Mesendoderm (in vitro differentiated cells): Measurements from ENCODE around the gene IFI27.

Experiments
- DNase-seq: peaks from one replicate; pipeline ENCODE4 v3.0.0; 2013
- H2AK5ac ChIP-seq: 2 replicates; pipeline ENCODE4 v1.6.1; 2013; ENCODE audit warnings: low read length, inconsistent platforms
- H2BK120ac ChIP-seq: 2 replicates; pipeline ENCODE4 v1.6.1; 2013; ENCODE audit warnings: low read depth, mild to moderate bottlenecking, low read length, moderate library complexity, mixed read lengths
- H2BK15ac ChIP-seq: replicated peaks from 2 replicates; pipeline ENCODE4 v1.6.1; 2013; ENCODE audit warnings: low read depth, mild to moderate bottlenecking, moderate library complexity
- H2BK5ac ChIP-seq: 2 replicates; pipeline ENCODE4 v1.6.1; 2013; ENCODE audit warnings: low read length, inconsistent platforms
- H3K18ac ChIP-seq: 2 replicates; pipeline ENCODE4 v1.6.1; 2013; ENCODE audit warnings: mild to moderate bottlenecking, low read length, mixed read lengths
- H3K23ac ChIP-seq: one replicate; pipeline ENCODE4 v1.6.1; 2013; ENCODE audit warnings: low read length
- H3K27ac ChIP-seq: 2 replicates; pipeline ENCODE4 v1.5.1; 2013; ENCODE audit warnings: low read depth, mild to moderate bottlenecking, inconsistent platforms, low read length, moderate library complexity
- H3K27me3 ChIP-seq: 2 replicates; pipeline ENCODE4 v1.6.1; 2013; ENCODE audit warnings: low read length, control low read depth, mild to moderate bottlenecking, inconsistent platforms; ENCODE audit not compliant: insufficient read depth, poor library complexity
- H3K36me3 ChIP-seq: 2 replicates; pipeline ENCODE4 v1.6.1; 2013; ENCODE audit warnings: low read length, inconsistent platforms; ENCODE audit not compliant: control insufficient read depth, insufficient read depth
- H3K4ac ChIP-seq: one replicate; pipeline ENCODE4 v1.6.1; 2013; ENCODE audit warnings: low read depth, mild to moderate bottlenecking, low read length, moderate library complexity
- H3K4me1 ChIP-seq: 2 replicates; pipeline ENCODE4 v1.6.1; 2013; ENCODE audit warnings: low read depth, low read length, inconsistent platforms; ENCODE audit not compliant: control insufficient read depth
- H3K4me2 ChIP-seq: 2 replicates; pipeline ENCODE4 v1.6.1; 2013; ENCODE audit warnings: low read length
- H3K4me3 ChIP-seq: 2 replicates; pipeline ENCODE4 v1.5.1; 2013; ENCODE audit warnings: mild to moderate bottlenecking, low read length
- H3K56ac ChIP-seq: one replicate; pipeline ENCODE4 v1.6.1; 2013; ENCODE audit warnings: low read length
- H3K79me1 ChIP-seq: 2 replicates; pipeline ENCODE4 v1.6.1; 2013; ENCODE audit warnings: low read length, inconsistent platforms
- H3K79me2 ChIP-seq: 2 replicates; pipeline ENCODE4 v1.6.1; 2013; ENCODE audit warnings: mild to moderate bottlenecking, low read length; ENCODE audit not compliant: control insufficient read depth, insufficient read depth
- H3K9ac ChIP-seq: 2 replicates; pipeline ENCODE4 v1.6.1; 2013; ENCODE audit warnings: low read length, inconsistent platforms
- H4K5ac ChIP-seq: one replicate; pipeline ENCODE4 v1.6.1; 2013; ENCODE audit warnings: low read length
- H4K8ac ChIP-seq: one replicate; pipeline ENCODE4 v1.6.1; 2013; ENCODE audit warnings: low read depth, mild to moderate bottlenecking, control low read depth, low read length, moderate library complexity
- WGBS: extraction: QIAGEN DNeasy Blood & Tissue Kit; methylation state at CpG from one replicate; pipeline ENCODE4 v1.1.7; 2013; ENCODE audit warnings: low lambda C conversion rate, missing lambda C conversion rate; ENCODE audit not compliant: insufficient coverage; ENCODE audit errors: extremely low coverage; 5-methylcytosine and 5-hydroxymethylcytosine counted together

IFI27 gene

DNA sequence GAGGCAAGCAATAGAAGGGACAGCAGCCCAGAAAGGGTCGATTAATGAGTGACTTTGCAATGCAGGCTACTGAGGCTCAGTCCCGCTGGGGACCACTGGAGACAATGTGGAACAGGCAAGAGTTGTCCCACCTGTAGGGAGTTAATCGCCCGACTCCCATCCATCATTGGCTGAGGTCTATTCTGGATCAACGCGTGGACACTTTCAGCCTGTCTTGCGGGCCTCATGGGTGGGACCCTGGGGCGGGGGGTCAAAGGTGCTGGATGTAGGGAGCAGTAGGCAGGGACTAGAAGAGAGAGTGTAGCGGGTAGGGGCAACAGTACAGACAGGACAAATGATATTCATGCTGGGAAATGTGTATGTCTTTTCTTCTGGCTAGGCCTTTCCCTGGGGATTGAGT lies 12.8 kb downstream of the IFI27 start:
- H3K9ac ChIP-seq: no peak overlapping the region
- H3K4me1 ChIP-seq: no peaks in the 10 kb centered on the region
- no peak overlapping the region for H2BK120ac ChIP-seq
- DNase-seq: no peak
- no CpG with 5 or more reads among the region's 9 CpGs for WGBS
- H3K4me2 ChIP-seq: no peak overlapping the region
- H2BK15ac ChIP-seq: no peak overlapping the region
- H3K4me3 ChIP-seq: no peak overlapping the region
- no peak overlapping the region for H3K56ac ChIP-seq
- H4K5ac ChIP-seq: no peak overlapping the region
- H2BK5ac ChIP-seq: no peak overlapping the region
- H3K79me2 ChIP-seq: no peaks in the 10 kb centered on the region
- H3K23ac ChIP-seq: no peak overlapping the region
- H3K27me3 ChIP-seq: no peaks in the 10 kb centered on the region
- H2AK5ac ChIP-seq: no peak overlapping the region
- H3K79me1 ChIP-seq: no peaks in the 10 kb centered on the region
- no peak overlapping the region for H3K27ac ChIP-seq
- H3K4ac ChIP-seq: no peak overlapping the region
- no peak overlapping the region for H4K8ac ChIP-seq
- no peak overlapping the region for H3K18ac ChIP-seq
- no peaks in the 10 kb centered on the region for H3K36me3 ChIP-seq

DNA sequence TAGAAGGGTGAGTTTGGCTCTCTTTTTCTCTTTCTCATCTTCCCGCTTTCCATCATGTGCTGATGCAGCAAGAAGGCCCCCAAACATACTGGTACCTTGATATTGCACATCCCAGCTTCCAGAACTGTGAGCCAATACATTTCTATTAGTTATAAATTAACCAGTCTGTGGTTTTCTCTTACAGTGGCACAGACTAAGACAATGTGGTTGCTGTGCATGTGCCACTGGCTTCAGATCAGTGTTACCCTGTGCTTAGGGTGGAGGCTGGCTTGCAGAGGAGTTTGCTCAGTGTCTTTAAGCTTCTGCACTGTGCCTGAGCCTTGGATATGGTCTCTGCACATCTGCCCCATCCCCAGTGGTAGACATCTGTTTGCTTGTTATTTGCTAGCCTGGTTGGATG lies 13.3 kb downstream of the IFI27 start:
- no peak overlapping the region for H3K56ac ChIP-seq
- no peak overlapping the region for H2BK15ac ChIP-seq
- no peaks in the 10 kb centered on the region for H3K79me2 ChIP-seq
- H2AK5ac ChIP-seq: no peak overlapping the region
- no peak overlapping the region for H4K5ac ChIP-seq
- H3K23ac ChIP-seq: no peak overlapping the region
- no peaks in the 10 kb centered on the region for H3K36me3 ChIP-seq
- no peaks in the 10 kb centered on the region for H3K27me3 ChIP-seq
- no CpG with 5 or more reads among the region's 1 CpG for WGBS
- H2BK5ac ChIP-seq: no peak overlapping the region
- no peak overlapping the region for H3K4ac ChIP-seq
- no peak overlapping the region for H4K8ac ChIP-seq
- no peaks in the 10 kb centered on the region for H3K4me1 ChIP-seq
- H2BK120ac ChIP-seq: no peak overlapping the region
- H3K18ac ChIP-seq: no peak overlapping the region
- H3K79me1 ChIP-seq: no peaks in the 10 kb centered on the region
- H3K4me2 ChIP-seq: no peak overlapping the region
- no peak overlapping the region for H3K27ac ChIP-seq
- DNase-seq: no peak
- no peak overlapping the region for H3K4me3 ChIP-seq
- no peak overlapping the region for H3K9ac ChIP-seq

DNA sequence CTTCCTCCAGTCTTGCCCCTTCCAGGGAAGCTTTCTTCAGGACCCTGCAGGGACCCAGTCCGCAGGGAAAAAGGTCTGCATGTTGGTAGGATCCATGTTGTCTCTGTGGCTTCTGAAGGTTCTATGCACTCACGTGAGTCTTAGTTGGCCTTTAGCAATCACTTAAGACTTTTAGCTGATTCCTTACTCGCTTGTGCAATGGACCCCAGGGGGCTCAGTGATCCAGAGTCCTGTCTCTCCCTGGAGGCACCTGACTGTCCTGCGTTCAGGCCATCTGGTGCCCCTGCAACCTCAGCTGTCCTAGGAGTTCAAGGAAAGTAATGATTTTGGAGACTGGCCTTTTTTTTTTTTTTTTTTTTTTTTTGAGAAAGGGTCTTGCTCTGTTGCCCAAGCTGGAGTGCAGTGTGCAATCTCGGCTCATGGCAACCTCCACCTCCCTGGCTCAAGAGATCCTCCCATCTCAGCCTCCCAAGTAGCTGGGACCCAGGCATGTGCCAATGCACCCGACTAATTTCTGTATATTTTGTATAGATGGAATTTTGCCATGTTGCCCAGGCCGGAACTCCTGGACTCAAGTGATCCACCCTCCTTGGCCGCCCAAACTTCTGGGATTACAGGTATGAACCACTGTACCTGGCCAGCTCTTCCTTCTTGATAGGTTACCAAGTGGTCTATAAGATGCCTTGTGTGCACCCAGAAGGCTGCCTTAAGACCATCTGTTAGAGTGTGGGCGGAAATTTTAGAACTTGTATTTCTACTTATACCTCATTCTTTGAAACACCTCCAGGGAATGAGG lies 14.2 kb downstream of the IFI27 start:
- no peaks in the 10 kb centered on the region for H3K79me2 ChIP-seq
- no CpG with 5 or more reads among the region's 9 CpGs for WGBS
- H3K9ac ChIP-seq: no peak overlapping the region
- no peaks in the 10 kb centered on the region for H3K79me1 ChIP-seq
- H2BK15ac ChIP-seq: no peak overlapping the region
- no peak overlapping the region for H3K18ac ChIP-seq
- H3K23ac ChIP-seq: no peak overlapping the region
- H3K27me3 ChIP-seq: no peaks in the 10 kb centered on the region
- H4K8ac ChIP-seq: no peak overlapping the region
- H2AK5ac ChIP-seq: no peak overlapping the region
- H4K5ac ChIP-seq: no peak overlapping the region
- no peak overlapping the region for H3K56ac ChIP-seq
- no peak overlapping the region for H3K4ac ChIP-seq
- no peaks in the 10 kb centered on the region for H3K4me1 ChIP-seq
- H3K27ac ChIP-seq: no peak overlapping the region
- no peak overlapping the region for H3K4me3 ChIP-seq
- no peak overlapping the region for H2BK120ac ChIP-seq
- no peaks in the 10 kb centered on the region for H3K36me3 ChIP-seq
- H3K4me2 ChIP-seq: no peak overlapping the region
- no peak overlapping the region for H2BK5ac ChIP-seq
- no peak for DNase-seq

DNA sequence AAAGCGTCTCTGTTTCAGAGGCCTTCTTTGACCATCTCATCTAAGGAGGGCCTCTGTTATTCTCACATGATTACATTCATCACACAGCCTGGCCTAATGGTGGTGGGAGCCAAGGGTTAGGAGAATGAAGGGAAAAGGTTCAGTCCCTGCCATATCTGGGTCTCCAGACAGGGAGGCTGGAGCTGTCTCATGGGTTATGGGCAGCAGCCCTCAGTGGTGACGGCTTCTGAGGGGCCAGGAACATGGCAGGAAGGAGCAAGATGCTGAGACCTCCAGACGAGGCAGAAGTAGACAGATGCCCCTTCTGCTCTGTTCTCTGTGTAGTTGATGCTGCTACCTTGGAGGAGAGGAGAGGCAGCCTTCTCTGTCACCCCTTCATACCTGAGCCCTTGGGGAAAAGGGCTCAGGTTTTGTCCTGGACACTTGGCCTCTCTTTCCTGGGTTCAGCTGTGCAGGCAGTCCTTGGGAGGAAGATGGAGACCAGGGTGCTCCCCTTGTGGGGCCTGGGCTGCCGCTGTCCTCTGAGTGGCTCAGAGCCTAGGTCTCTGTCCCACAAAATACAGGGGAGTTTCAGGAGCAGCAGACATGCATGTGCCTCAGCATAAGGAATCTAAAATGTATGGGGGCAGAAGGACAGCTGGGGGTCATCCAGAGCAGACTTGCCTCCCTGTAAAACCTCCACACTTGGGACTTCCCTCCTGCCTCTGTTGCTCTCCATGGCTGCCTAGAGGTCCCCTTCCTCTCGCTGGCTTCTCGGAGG lies 15.3 kb downstream of the IFI27 start:
- no peak for DNase-seq
- Histone ChIP-seq H3K18ac (no peak overlapping the region), H3K79me2 (no peaks in the 10 kb centered on the region), H2BK5ac (no peak overlapping the region), H2BK120ac (no peak overlapping the region), H3K4ac (no peak overlapping the region), H3K4me2 (no peak overlapping the region), H3K36me3 (no peaks in the 10 kb centered on the region), H3K23ac (no peak overlapping the region), H2AK5ac (no peak overlapping the region), H3K4me3 (no peak overlapping the region), H3K9ac (no peak overlapping the region), H3K4me1 (no peaks in the 10 kb centered on the region), H4K5ac (no peak overlapping the region), H3K27ac (no peak overlapping the region), H2BK15ac (no peak overlapping the region), H4K8ac (no peak overlapping the region), H3K27me3 (no peaks in the 10 kb centered on the region), H3K56ac (no peak overlapping the region), H3K79me1 (no peaks in the 10 kb centered on the region)
- no CpG with 5 or more reads among the region's 6 CpGs for WGBS

DNA sequence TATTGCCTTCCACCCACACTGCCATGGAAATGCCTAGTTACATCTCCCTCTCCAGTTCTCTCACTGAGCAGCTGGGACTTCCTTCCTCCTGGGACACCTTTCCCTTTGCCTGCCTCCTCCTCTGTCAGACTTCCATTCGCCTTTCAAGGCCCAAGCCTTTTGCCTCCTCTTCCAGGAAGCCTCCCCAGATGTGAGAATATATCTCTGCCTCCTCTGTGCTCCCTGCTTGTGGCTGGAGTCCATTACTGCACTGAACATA lies 15.8 kb downstream of the IFI27 start:
- no peak overlapping the region for H3K4ac ChIP-seq
- H3K79me2 ChIP-seq: no peaks in the 10 kb centered on the region
- H3K79me1 ChIP-seq: no peaks in the 10 kb centered on the region
- H3K4me1 ChIP-seq: no peaks in the 10 kb centered on the region
- no peak overlapping the region for H3K18ac ChIP-seq
- H2AK5ac ChIP-seq: no peak overlapping the region
- no peak overlapping the region for H3K9ac ChIP-seq
- no peaks in the 10 kb centered on the region for H3K27me3 ChIP-seq
- no peak overlapping the region for H2BK120ac ChIP-seq
- no peak overlapping the region for H4K8ac ChIP-seq
- no peak overlapping the region for H3K23ac ChIP-seq
- DNase-seq: no peak
- H3K4me3 ChIP-seq: no peak overlapping the region
- H4K5ac ChIP-seq: no peak overlapping the region
- H2BK5ac ChIP-seq: no peak overlapping the region
- no peak overlapping the region for H3K4me2 ChIP-seq
- WGBS: no CpG with 5 or more reads among the region's 1 CpG
- no peak overlapping the region for H2BK15ac ChIP-seq
- no peak overlapping the region for H3K27ac ChIP-seq
- no peak overlapping the region for H3K56ac ChIP-seq
- H3K36me3 ChIP-seq: no peaks in the 10 kb centered on the region
